GM10847 (cell line): ENCODE results near the gene LMAN2L.

ENCODE experiments used
- POLR2A ChIP-seq: IDR thresholded peaks from 2 replicates; pipeline ENCODE4 v1.6.1; 2011; ENCODE audit not compliant: insufficient read length; ENCODE audit errors: extremely low read depth

Gene LMAN2L

DNA sequence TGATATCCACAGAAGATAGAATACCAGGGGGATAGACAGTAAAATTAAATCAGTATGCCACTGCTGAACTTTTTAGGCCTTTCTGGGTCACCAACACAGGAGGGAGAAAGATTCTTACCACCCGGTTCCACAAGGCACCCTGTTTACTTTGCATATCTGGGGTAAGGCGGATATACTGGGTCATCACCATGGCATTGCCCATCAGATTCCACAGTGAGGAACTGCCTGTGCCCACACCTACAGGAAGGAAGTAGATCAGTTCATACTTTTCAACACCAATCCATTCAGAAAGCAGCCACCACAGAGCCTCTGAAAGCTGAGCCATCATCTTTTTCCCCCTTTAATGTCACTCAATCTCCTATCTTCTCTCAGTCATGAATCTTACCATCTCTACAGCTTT is 2.0 kb downstream of the LMAN2L start:
- no peak for TF ChIP-seq POLR2A

DNA sequence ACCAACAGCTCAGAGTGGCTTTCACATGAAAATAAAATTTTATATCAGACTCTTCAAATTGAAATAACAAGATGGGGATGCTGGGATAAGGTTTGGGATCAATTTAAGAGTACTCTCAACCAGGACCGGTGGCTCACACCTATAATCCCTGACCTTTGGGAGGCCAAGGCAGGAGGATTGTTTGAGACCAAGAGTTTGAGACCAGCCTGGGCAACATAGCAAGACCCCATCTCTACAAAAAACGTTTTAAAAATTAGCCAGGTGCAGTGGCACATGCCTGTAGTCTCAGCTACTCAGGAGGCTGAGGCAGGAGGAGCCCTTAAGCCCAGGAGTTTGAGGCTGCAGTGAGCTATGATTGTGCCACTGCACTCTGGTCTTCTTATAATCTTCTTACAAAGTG is 2.6 kb downstream of the LMAN2L start:
- no peak for TF ChIP-seq POLR2A

DNA sequence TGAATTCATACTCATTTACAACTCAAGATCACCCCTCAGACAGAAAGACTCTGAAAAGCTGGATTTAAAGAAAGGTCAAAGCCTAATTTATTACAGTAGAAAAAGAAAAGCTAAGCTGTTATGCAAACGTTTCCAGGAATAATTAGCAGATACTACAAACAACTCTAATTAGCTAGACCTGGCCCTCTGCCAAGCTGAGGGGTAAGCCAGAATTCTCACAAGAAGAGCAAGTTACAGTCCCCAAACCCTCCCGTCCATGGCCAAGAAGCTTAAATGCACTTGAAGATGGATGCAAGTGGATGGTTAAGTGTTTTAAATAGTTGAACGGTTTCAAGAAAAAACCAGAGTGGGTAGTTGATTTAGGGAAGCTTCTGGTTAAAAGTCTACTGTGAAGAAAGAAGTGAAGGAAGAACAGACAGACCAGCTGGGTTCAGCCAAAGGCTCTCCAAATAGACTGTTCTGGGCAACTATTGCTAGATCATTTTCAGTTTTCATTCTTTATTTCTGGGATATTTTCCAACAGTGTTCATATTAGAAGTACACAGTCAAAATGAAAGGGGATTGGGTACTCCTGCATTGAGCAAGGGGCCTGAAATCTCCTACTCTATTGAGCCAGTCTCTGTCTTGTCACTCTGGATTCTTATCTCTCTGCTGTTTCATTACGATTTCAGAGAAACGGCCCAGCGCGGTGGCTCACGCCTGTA is 4.8 kb downstream of the LMAN2L start:
- no peak for TF ChIP-seq POLR2A

DNA sequence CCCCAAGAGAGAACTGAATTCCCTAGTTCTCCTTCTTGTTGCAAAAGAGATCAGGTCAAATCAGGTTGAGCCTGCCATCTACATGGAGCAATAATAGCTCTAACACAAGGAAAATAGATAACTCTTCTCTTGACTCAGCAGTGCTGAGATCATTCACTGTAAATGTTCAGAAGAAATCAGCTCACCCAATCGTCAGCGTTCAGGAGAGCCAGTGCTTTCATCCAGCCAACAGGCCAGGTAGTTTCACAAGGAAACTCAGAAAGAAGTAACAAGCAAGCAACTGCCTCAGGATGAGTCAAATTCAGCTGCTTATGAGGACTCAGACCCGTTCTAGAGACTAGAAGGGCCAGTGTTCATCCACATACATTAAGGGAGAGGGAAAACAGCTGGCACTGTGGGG is 5.9 kb downstream of the LMAN2L start:
- TF ChIP-seq POLR2A: no peak

DNA sequence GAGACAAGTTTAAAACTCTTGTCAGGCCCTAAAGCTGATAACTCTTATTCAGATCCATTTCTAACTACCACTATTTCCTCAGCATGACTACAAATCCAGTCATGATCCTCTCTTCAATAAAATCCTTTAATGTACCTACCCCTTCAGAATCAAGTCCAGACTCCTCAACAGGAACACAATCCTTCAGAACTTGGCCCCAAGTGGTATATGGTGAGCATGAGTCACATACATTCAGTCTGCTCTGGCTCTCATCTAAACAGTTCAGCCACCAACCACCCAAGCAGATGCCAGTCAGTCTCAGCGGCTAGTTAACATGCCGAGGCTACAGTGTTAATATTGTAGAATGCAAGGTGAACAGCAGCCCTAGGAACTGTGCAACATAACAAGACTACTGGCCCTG is 9.7 kb downstream of the LMAN2L start:
- TF ChIP-seq POLR2A: no peak

DNA sequence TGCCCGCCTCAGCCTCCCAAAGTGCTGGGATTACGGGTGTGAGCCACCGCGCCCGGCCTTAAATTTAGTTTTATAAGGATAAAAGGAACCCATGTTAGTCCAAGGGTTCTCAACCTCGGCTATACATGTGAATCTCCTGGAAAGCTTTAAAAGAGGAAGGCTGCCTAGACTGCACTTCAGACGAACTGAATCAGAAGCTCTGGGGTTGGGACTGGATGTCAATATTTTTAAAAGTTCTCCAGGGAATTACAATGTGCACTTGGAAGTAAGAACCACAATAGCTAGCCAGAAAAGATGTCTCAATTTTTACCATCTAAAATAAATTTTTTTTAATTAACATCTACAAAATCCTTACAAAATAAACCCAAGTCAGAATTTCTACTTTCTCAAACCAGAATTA is 10.1 kb downstream of the LMAN2L start:
- TF ChIP-seq POLR2A: no peak

DNA sequence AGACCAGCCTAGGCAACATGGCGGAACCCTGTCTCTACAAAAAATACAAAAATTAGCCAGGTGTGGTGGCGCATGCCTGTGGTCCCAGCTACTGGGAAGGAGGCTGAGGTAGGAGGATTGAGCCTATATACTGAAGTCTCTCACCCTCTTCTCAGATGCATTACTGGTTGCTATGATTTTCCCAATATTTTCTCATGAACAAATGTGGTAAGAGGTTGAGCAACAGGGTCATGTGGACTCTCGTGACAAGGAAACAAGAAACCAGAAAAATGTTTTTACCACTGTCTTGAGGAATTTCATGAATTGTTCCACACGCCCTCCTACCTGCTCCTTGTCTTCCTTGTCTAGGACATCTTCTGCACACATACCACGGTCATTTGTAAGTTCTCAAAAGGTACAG is 12.4 kb downstream of the LMAN2L start:
- no peak for TF ChIP-seq POLR2A

DNA sequence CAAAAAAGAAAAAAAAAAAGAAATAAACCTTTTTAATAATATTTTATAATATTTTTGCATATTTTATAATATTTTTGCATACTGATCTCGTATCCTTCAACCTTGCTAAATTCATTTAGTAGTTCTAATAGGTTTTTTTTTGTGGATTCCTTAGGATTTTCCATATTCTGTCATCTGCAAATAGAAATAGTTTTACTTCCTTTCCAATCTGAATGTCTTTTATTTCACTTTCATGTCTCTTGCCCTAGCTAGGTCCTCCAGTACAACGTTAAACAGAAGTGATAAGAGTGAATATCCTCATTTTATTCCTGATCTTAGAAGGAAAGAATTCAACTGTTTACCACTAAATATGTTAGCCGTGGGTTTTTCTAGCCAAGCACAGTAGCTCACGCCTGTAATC is 13.7 kb downstream of the LMAN2L start:
- TF ChIP-seq POLR2A: no peak

DNA sequence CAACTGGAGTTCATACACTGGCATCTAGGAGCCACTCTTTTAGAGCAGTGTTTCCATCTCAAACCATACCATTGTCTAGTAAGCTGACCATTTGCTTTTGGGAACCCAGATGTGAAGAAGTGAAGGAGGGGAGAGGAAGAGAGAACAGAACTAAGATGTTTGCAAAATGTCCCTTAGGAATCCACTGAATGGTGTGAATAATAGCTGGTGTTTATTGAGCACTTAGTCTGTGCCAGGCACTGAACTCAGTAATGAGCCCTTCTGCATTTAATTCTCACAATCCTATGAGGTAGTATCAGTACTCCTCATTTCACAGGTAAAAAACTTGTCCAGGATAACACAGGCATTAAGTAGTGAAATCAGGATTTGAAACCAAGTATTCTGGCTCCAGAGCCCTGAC is 23.5 kb downstream of the LMAN2L start:
- no peak for TF ChIP-seq POLR2A

DNA sequence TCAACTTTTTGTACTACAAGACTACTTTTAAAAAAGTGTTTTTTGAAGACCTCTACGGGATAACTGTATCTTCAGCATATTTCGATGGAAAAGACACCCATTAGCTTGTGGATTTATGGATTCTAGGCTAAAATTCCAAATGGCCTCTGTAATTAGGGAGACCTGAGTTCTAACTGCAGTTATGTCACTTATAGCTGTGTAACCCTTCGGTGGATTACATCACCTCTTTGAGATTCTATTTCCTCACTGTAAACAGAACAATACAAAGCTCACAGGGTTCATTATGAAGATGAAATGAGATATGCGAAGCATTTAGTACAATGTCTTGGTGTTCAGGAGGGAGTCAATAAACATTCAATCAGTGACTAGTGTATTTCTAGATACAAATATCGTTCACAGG is 24.2 kb downstream of the LMAN2L start:
- no peak for TF ChIP-seq POLR2A

DNA sequence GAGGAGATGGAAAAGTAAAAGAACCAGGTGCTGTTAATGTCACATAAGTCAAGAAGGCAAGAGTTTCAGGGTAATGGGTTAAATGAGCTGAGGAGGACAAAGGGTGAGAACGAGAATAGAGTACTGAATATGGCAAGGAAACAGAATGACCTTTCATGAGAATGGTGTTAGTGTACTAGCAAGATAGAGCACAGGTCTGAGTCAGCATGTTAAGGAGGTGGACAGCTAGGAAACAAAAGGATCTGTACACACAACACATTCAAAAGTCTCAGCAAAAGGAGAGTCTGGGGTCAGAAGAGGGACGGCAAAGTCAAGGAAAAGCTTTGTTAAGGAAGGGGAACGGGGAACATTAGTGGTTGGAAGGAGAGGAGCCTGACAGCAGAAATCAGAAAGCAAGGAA is 28.9 kb downstream of the LMAN2L start:
- no peak for TF ChIP-seq POLR2A

DNA sequence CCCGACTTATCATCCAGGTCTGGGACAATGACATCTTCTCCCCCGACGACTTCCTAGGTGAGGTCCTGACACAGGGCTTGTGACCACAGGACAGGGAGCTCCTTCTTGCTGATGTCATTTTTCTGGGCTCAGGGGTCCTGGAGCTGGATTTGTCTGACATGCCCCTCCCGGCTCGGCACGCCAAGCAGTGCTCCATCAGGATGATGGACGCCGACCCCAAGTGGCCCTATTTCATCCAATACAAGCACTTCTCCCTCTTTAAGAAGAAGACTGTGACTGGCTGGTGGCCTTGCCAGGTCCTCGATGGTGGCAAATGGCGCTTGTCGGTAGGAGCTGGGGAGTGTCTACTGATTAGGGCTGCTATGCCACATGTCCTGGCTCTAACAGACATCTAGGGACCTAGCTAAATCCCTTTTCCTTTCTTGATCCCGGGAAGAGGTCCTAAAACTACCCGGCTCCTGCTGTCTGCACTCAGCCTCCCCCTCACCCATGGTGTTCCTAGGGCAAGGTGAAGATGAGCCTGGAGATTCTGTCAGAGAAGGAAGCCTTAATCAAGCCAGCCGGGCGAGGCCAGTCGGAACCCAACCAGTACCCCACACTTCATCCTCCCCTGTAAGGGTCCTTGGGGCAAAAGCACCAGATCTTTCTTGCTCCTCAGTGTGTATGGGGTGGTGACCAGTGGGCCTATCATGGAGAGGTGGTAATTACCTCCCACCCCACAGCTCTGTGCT is 36.7 kb downstream of the LMAN2L start:
- no peak for TF ChIP-seq POLR2A

DNA sequence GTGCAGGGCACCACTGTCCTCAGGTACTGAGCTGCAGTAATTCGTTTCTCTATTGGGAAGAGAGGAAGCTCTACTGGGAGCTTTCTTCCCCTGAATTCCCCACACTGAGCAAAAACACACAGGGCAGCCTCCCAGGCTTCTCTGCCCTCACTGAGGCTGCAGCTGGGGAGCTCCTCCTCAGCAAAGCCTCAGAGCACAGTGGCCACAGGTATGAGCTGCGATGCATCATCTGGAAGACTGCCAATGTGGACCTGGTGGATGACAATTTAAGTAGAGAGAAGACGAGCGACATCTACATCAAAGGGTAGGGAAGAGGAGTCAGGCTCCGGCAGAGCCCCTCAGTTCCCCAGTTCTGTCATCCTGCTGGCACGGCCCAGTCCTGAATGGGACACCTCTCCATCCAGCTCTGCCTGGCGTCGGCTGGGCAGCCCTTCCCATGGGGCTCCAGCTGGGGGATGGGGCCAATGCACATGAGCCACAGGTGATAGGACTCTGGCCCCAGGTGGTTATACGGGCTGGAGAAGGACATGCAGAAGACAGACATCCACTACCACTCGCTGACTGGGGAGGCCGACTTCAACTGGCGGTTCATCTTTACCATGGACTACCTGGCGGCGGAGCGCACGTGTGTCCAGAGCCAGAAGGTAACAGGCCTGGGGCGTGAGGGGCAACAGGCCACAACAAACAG is 37.6 kb downstream of the LMAN2L start:
- TF ChIP-seq POLR2A: no peak

DNA sequence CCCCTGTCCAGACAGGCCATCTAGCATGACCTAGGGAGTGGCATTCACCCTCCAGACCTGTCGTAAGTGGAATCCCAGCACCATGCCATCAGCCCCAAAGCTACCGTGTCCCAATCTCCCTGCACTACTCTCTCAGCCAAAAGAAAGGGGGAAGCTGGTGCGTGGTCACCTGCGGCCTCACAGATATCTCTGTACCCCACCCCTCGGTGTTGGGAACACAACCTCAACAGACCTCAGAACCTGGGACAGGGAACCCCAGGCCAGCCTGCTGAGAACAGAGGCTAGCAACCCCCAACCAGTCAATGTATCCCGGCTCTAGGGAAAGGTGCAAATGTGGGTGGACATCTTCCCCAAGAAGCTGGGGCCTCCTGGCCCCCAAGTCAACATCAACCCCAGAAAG is 38.2 kb downstream of the LMAN2L start:
- TF ChIP-seq POLR2A: no peak

DNA sequence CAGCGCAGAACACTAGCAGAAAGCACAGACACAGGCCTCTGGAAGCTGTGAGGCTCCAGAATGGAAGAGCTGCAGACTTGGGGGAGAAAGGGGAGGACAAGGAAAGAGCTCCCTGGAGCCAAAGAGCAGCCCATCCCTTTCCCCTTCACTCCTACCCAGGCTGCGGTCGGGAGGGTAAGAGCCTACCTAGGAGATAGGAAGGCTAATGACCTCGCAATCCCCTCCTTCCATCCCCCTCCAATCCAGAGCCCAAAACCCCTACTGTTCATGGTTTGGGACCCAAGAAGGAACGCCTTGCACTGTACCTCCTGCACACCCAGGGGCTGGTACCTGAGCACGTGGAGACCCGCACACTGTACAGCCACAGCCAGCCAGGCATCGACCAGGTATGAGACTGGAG is 39.8 kb downstream of the LMAN2L start:
- TF ChIP-seq POLR2A: no peak

DNA sequence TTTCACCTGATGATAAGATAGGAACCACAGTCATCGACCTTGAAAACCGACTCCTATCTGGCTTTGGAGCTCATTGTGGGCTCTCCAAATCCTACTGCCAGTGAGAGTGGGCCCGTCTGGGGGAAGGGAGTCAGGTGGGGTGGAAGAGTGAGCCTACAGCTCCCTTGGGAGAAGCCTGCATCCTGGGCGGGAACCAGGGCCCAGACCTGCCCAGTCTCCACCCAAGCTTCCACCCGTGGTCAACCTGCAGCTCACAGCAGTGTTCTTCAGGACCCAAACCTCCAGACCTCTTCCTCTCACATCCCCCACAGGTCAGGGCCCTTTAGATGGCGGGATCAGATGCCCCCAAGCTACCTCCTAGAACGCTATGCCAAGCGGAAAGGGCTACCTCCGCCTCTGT is 40.2 kb downstream of the LMAN2L start:
- no peak for TF ChIP-seq POLR2A
